Suppressor macrophage treated with lipopolysaccharide for 1 hour (primary cell): ENCODE results near the gene PHYHIPL.

Experiments used
- DNase-seq, 3 donors: peaks; one replicate each; pipeline ENCODE4 v3.0.0-alpha.2; 2020 to 2022

Gene PHYHIPL

GRCh38 chr10:59258890-59259289, 82.4 kb downstream of the PHYHIPL start:
- DNase-seq = no peak

GRCh38 chr10:59265141-59265540, 88.7 kb downstream of the PHYHIPL start:
- DNase-seq = no peak

DNA sequence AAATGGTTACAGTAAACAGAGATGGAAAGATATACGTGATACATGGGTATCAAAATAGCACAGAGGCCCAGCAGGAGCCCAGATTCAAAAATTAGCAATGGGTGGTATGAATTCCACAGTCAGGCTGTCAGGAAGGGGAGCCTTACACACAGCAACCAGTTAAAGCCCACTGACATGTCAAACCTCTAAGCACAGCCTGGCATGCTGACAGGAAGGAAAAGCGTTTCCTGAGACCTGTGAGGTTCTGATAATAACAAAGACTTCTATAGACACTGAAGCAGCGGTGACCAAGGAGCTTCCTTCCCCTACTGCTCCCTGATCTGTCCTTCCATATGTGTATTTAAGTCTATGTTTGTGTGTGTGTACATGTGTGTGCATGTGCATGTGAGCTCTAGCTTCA, 89.9 kb downstream of the PHYHIPL start:
- DNase-seq = no peak

DNA sequence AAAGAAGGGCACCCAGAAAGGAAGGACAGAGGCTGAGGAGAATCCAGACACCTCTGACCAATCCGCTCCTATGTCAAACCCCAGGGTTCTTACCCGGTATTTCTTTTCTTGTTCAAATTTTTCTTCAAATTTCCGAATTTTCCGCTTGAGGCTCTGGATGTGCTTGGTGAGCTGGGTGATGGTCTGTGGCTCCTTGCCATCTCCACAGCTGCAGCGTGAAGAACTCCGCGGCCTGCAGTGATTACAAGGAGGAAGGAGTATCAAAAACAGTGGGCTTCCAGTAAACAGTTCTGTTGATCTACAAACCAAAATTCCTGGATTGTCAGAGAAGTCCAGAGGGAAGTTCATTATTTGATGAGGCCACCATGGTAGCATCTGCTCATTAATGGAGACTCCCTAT, 92.0 kb downstream of the PHYHIPL start:
- DNase-seq = no peak

DNA sequence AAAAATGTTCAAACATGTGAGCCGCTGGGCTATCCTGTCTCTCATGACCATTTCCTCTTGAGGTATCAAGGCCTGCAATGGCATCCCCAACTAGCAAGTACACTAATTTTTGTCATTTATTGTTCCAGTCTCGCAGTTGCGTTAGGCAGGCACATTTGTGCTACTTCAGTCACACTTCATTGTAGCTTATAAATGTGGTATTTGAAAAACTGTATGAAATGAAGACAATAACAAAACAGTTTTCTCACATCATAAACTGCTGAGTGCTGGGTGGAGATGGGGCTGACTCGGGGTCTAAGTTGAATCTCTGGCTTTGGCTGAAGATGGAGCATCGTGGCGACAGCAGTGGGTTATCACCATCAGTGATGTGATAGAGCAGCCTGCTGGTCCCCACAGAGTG, 93.2 kb downstream of the PHYHIPL start:
- DNase-seq = no peak

- no peak for DNase-seq
Observed at GRCh38 chr10:59270492-59270891, 94.0 kb downstream of the PHYHIPL start.

- DNase-seq = no peak
Observed at GRCh38 chr10:59271160-59271559, 94.7 kb downstream of the PHYHIPL start.

GRCh38 chr10:59272061-59272460, 95.6 kb downstream of the PHYHIPL start:
- DNase-seq = no peak

GRCh38 chr10:59273445-59273844, 97.0 kb downstream of the PHYHIPL start:
- DNase-seq = no peak

DNA sequence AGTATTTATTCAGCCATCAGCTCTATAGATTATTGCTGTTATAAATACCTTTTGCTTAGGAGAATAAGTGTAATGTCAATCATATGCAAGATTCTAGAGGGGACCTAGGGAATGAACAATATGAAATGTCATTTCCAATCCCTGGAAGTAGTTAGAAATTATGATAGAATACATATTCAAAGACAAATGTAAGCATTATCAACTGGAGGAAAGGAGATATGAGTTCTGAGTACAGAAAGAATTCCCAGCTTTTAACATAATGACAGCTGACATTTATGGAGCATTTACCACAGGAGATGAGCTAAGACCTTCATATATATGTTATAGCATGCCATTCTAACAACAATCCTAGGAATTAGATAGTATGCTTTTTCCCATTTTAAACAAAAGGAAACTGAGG, 99.7 kb downstream of the PHYHIPL start:
- DNase-seq = no peak

DNA sequence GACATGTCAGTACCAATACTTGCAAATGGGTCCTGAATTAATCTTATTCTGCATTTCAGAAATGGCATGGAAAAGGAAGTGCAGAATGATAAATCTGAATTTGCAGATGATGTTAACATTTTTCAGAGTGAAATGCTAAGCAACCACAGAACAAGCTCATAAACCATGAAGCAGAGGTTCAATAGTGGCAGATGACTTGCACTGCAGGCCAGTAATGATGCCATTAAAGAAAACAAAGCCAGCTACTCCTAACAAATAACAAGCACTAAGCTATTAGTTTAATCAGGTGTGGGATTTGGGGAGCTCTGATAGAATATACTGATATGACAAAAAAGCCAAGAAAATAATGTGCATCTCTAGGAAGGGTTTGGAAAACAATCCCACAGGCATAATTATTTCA, 100.5 kb downstream of the PHYHIPL start:
- no peak for DNase-seq

DNA sequence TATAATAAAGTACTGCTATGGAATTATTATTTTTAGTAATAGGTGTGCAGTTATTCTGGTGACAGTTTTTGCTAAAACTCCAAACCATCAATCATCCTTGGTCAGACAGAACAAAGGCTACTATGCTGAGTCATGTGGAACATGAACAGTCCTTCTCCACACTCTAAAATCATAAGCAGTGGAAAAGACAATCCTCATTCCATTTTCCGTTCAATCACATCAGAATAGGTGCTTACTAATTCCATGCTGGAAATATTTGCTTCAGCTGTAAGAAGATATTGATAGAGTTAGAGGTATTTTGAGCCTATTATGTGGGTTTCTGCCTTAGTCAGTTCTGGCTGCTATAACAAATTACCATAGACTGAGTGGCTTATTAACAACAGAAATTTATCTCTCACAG, 103.0 kb downstream of the PHYHIPL start:
- DNase-seq = no peak

- DNase-seq = no peak
Observed at GRCh38 chr10:59279991-59280505, 103.6 kb downstream of the PHYHIPL start.

GRCh38 chr10:59281861-59282260, 105.4 kb downstream of the PHYHIPL start:
- DNase-seq = no peak

GRCh38 chr10:59283456-59284091, 107.1 kb downstream of the PHYHIPL start:
- DNase-seq = no peak

DNA sequence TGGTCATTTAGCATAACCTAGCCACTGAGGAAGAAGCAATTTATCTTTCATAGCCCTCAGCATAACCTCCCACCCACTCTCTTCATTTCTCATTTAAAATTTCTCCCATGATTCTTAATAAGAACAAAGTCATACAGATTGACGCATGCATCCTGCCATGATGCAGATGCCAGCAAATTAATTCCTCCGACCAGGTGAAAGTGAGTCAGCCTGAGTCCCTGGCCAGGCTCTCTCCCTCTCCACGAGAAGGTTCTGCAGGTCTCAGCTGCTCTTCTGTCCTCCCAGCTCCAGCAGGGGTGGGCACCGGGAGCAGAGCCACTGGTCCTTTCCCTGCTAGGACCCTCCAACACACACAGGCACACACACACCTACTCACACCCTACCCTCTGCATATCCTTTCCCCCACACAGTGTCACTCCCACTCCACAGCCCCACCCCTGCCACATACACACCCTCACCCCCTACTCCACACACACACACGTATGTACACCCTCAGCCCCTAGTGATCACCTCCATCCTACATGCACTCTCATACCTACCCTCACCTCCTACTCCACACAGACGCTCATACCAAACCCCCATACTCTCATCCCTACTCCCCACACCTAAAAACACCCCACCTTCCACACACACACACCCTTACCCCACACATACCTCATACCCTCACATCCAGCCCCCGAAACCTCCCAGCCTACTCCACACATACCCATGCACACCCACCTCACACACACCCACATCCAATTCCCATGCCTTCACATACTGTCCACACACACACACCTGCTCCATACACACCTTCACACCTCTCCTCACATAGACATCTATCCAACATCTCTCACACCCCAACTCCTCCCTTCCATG, 107.9 kb downstream of the PHYHIPL start:
- DNase-seq = no peak

DNA sequence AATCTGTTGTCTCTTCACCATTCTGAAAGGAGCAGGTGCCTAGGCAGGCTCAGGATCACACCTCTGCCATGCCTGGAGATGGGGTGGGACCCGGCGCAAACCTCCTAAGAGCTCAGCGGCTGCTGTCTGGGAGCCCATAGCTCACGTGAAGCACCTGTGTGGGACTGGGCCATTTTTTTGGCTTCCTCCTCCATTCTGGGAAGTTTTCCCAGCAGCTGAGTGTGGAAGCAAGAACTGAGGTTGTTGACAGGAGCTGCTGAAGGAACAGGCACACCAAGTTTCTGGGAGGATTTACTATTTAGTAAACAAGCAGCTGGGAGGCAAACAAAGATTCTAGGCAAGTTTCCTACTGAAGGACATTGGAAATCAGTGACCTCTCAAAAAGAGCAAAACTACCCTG, 108.6 kb downstream of the PHYHIPL start:
- DNase-seq = no peak

DNA sequence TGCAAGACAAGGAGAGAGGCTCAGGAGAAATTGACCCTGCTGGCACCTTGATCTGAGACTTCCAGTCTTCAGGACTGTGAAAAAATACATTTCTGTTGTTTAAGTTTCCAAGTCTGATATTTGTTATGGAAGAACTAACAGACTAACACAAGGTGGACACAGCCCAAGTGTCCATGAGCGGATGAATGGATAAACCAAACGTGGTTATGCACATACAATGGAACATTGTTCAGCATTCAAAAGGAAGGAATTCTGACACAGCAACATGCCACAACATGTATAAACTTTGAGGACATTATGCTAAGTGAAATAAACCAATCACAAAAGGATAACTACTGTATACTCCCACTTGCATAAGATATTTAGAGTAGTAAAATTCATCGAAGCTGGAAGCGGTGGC, 109.4 kb downstream of the PHYHIPL start:
- DNase-seq = no peak

DNA sequence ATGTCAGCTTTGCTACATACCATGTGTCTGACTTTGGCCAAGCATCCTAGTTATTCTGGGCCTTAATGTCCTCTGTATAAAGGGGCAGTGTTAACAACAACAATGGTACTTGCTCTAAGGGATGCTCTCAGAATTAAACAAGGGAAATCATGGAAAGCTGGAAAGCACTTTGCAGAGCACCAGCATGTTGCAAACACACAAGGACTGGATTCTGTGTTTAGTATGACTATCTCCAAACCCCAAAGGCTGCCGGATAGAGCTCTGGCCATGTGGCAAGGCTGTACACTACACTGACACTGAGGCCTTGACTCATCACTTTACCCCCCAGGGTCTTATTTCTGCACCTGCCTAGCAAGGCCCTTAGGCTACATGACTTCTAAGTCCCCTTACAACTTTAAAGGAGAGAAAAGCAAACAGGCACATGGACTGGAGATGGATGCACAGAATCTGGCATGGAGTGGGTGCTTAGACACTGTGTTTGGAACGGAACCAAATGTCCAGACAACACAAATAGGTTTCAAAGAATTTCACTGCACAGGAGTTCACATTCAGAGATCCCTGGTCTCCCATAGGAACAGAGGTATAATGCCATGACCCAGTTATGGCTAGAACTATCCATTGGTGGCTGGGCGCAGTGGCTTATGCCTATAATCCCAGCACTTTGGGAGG, 111.3 kb downstream of the PHYHIPL start:
- no peak for DNase-seq

DNA sequence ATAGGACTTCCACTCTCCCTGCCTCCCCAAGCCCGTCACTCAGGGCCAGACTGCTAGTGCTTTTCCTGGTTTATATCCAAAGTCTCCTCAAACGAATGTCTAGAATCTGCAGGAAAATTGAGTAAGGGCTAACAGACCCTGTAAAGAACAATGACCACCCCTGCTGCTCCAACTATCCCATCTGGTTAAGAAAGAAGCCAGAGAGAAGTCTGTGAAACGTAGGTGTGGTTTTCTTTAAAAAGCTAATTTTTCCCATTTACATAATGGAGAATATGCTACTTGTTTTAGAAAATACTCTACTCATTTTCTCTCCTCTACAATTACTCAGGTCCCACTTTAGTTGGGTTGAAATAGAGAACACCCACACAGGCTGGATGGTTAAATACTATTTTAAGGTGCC, 113.4 kb downstream of the PHYHIPL start:
- no peak for DNase-seq

GRCh38 chr10:59290448-59290847, 114.0 kb downstream of the PHYHIPL start:
- no peak for DNase-seq
